ENCODE measurements around the gene CARD11. TPM values are rescaled to one million over a fixed set of nuclear protein-coding genes. Genes with fewer than 3 reads are reported as not detected.

CARD11 gene
- polyA plus RNA-seq, 1 experiment, result 1.2 TPM

GRCh38 chr7:2969398-2970306 is 74.0 kb downstream of the CARD11 start:
- no peak for TF ChIP-seq CTCF (IDR thresholded peaks at IDR 0.05; ENCODE audit: low read depth, low read length)
- Histone ChIP-seq H3K4me3 (ENCODE audit: low read depth, low read length) (no peak overlapping the region), H3K27me3 (ENCODE audit: control insufficient read depth, insufficient read depth, low read length) (no peaks in the 10 kb centered on the region), H3K9me3 (ENCODE audit: control insufficient read depth, insufficient read depth, low read length) (peaks cover 5% of the 10 kb centered on the region), H3K27ac (ENCODE audit: low read depth, low read length) (no peak overlapping the region)
- ChIA-PET CTCF (no interaction called here), POLR2A (no interaction called here)
- DNase-seq (ENCODE audit: low read depth, low spot score), result no peak

GRCh38 chr7:2968616-2969397 is 74.9 kb downstream of the CARD11 start:
- no peak for DNase-seq (ENCODE audit: low read depth, low spot score)

GRCh38 chr7:2968176-2968575 is 75.5 kb downstream of the CARD11 start:
- no peak for TF ChIP-seq CTCF (IDR thresholded peaks at IDR 0.05; ENCODE audit: low read depth, low read length)

More at GRCh38 chr7:2968616-2969397, 74.9 kb downstream of the CARD11 start:
- Histone ChIP-seq H3K4me3 (ENCODE audit: low read depth, low read length) (no peak overlapping the region), H3K27me3 (ENCODE audit: control insufficient read depth, insufficient read depth, low read length) (no peaks in the 10 kb centered on the region), H3K27ac (ENCODE audit: low read depth, low read length) (no peak overlapping the region), H3K9me3 (ENCODE audit: control insufficient read depth, insufficient read depth, low read length) (peaks cover 5% of the 10 kb centered on the region)
- ChIA-PET CTCF (no interaction called here), POLR2A (no interaction called here)
- no peak for TF ChIP-seq CTCF (IDR thresholded peaks at IDR 0.05; ENCODE audit: low read depth, low read length)

GRCh38 chr7:2967705-2968104 is 76.0 kb downstream of the CARD11 start:
- peaks cover 5% of the 10 kb centered on the region for H3K9me3 ChIP-seq (ENCODE audit: control insufficient read depth, insufficient read depth, low read length)
- no peak overlapping the region for H3K27ac ChIP-seq (ENCODE audit: low read depth, low read length)
- POLR2A ChIA-PET, result no interaction called here
- CTCF ChIA-PET, result interaction anchor here (0.6 kb wide), 1 partner anchor 363 kb away, joined by 3 read pairs; no protein-coding TSS in a partner anchor
- H3K4me3 ChIP-seq (ENCODE audit: low read depth, low read length), result no peak overlapping the region
- H3K27me3 ChIP-seq (ENCODE audit: control insufficient read depth, insufficient read depth, low read length), result no peaks in the 10 kb centered on the region
- DNase-seq (ENCODE audit: low read depth, low spot score), result no peak
- no peak for TF ChIP-seq CTCF (IDR thresholded peaks at IDR 0.05; ENCODE audit: low read depth, low read length)

More at GRCh38 chr7:2968176-2968575, 75.5 kb downstream of the CARD11 start:
- Histone ChIP-seq H3K27ac (ENCODE audit: low read depth, low read length) (no peak overlapping the region), H3K9me3 (ENCODE audit: control insufficient read depth, insufficient read depth, low read length) (peaks cover 5% of the 10 kb centered on the region), H3K27me3 (ENCODE audit: control insufficient read depth, insufficient read depth, low read length) (no peaks in the 10 kb centered on the region), H3K4me3 (ENCODE audit: low read depth, low read length) (no peak overlapping the region)
- no peak for DNase-seq (ENCODE audit: low read depth, low spot score)
- ChIA-PET POLR2A (no interaction called here), CTCF (interaction anchor here (0.6 kb wide), 1 partner anchor 362 kb away, joined by 3 read pairs; no protein-coding TSS in a partner anchor)
